ENCODE results near the gene STPG1.

GRCh38 chr1:24417681-24418080 lies 4.1 kb upstream of the STPG1 start:
- TF ChIP-seq MEF2A (IDR thresholded peaks at IDR 0.05; ENCODE audit: control insufficient read depth, low read depth, low read length) (no peak), ZZZ3 (IDR thresholded peaks at IDR 0.05) (no peak), MEF2D (tag; conservative IDR thresholded peaks at IDR 0.05; ENCODE audit: low read depth) (no peak), ZNF146 (CRISPR knock-in tag; IDR thresholded peaks at IDR 0.05; ENCODE audit: unreplicated experiment) (no peak), POU5F1 (IDR thresholded peaks at IDR 0.05; ENCODE audit: borderline replicate concordance, low read depth, low read length, partially characterized antibody) (no peak), JUND (IDR thresholded peaks at IDR 0.05; ENCODE audit: borderline replicate concordance, low read depth, low read length) (no peak), JUND (tag; IDR thresholded peaks at IDR 0.05; ENCODE audit: borderline replicate concordance, low read depth, low read length) (no peak), KAT7 (CRISPR knock-in tag; IDR thresholded peaks at IDR 0.05; ENCODE audit: borderline replicate concordance) (no peak), HDAC6 (IDR thresholded peaks at IDR 0.05; ENCODE audit: low read depth, low read length) (no peak), TRIM24 (IDR thresholded peaks at IDR 0.05) (no peak)
